GM21390 (cell line): ENCODE results near the gene COL27A1.
A peak's percentile ranks its signal among the peaks of the same experiment; 100 is the strongest.

Experiments used
- ATAC-seq: cut with Tn5 transposase; IDR thresholded peaks from one replicate; pipeline ENCODE4 v1.9.1; 2021; ENCODE audit not compliant: unreplicated experiment

COL27A1 gene

GRCh38 chr9:114155263-114155994, at the start of gene COL27A1:
COL27A1 (plus strand) TSS chr9:114155537; CDS start chr9:114155951, 414 bp downstream.
- ATAC-seq = peak; percentile 92

DNA sequence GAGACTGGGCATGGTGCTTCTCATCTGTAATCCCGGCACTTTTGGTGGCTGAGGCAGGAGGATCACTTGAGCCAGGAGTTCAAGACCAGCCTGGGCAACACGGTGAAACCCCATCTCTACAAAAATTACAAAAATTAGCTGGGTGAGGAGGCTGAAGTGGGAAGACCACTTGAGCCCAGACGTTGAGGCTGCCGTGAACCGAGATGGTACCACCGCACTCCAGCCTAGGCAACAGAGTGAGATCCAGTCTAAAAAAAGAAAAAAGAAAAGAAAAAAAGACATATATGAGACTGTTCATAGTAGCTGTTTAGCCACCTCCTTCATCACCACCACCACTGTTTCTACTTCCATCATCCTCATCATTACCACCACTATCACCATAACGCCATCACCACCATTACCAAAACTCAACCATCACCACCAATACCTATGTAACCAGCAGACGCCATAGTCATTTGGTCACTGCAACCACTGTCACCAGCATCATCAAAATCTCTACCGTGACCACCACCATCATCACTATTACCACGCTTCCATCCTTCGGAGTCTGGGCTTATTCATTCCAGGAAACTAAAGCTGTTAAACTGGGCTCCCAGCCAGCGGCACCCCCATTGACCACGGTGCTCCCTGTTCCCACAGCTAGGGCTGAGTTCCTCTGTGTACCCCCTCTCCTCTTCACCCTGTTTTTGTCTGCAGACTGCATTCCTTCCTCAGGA, 47.9 kb upstream of the COL27A1 start:
- ATAC-seq = no peak

GRCh38 chr9:114108016-114108833, 47.1 kb upstream of the COL27A1 start:
- ATAC-seq = peak; percentile 81

DNA sequence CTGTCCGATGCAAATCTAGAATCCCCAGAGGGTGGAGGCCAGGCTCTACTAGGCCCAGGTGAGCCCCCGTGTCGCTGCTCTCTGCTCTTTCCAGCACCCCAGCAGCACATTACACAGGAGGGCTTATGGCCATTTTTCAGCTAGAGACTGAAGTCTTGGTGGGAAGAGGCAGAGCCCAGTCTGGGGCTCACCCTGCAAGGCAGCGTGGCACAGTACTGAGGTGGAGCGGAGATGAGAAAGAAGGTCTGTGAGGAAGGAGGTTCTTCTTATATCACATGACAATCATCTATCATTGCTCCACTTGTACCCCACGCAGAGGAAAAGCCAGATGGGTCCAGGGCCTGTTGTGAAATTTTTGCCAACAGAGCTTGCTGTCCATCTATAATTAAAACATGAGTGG, 46.2 kb upstream of the COL27A1 start:
- ATAC-seq = no peak

DNA sequence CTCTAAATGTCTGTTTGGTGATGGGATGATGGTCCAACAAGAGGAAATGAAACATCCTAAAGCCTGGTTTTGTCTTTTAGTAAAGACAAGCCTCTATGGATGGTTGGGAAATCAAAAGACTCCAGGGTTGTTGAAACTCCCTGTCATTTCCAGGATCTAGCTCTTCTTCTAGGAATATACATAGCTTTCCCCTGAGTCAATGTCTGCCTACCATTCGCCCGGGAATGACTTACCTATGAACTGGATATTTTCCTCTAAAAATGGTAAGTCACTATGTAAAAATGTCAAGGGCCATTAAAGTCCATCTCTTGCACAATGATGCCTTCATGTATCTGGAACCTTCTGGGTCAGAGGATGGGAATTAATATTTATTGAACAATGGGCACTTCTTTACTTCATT, 45.2 kb upstream of the COL27A1 start:
- ATAC-seq = no peak

- ATAC-seq = no peak
Measured at GRCh38 chr9:114112325-114112724, 43.0 kb upstream of the COL27A1 start.

- no peak for ATAC-seq
Measured at GRCh38 chr9:114112778-114113584, 42.4 kb upstream of the COL27A1 start.

- no peak for ATAC-seq
Measured at GRCh38 chr9:114114364-114114763, 41.0 kb upstream of the COL27A1 start.

DNA sequence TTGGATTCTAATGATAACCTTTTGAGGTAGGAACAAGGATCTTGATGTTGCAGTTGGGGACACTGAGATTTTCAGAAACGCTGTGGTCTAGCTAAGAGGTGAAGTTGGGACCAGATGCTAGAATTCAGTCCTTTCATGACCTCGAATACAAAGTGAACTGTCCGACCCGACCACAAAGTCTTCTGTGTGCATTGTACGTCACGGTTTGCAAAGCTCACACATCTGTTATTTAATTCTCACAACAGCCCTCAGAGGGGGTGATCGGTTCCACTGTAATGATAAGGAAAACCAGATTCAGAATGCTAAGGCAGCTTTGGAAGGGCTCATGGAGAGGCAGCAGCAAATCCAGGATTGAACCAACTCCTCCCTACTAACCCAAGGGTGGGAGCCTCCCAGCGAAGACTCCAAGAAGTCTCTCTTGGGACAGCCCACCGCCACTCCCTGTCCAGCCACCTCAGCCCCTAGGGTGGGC, 39.6 kb upstream of the COL27A1 start:
- no peak for ATAC-seq

GRCh38 chr9:114116126-114116747, 39.1 kb upstream of the COL27A1 start:
- ATAC-seq = no peak

GRCh38 chr9:114117614-114117995, 37.7 kb upstream of the COL27A1 start:
- ATAC-seq = no peak

GRCh38 chr9:114117996-114118830, 37.1 kb upstream of the COL27A1 start:
- no peak for ATAC-seq

- no peak for ATAC-seq
Measured at GRCh38 chr9:114119242-114120191, 35.8 kb upstream of the COL27A1 start.

DNA sequence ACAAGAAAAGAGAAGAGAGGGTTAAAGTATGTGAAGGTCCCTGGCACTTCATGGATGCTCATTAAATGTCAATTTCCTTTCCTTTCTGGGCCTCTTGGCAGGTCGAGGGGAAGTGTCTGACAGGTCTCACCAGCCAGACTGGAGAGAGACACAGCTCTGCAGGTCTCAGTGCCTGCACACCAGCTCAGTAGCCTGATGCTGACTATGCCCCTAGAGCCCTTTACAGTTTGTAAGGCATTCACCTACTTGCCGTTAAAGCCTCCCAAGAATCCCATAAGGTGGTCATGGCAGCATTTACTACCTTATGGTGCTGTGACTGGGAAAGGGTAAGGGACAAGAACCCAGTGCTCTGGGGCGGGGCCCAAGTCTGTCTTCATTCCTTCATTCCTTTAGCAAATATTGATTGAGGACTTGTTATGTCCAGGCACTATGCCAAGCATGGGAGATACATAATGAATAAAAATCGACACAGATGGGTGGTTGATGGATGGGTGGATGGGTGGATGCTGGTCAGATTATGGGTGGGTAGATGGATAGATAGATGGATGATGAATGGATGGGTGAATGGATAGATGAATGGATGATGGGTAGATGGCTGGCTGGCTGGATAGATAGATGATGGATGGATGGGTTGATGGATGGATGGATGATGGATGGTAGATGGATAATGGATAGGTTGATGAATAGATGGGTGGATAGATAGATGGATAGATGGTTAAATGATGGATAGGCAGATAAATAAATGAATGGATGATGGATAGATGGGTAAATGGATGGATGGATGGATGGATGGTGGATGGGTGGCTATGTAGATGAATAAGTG, 34.9 kb upstream of the COL27A1 start:
- no peak for ATAC-seq

DNA sequence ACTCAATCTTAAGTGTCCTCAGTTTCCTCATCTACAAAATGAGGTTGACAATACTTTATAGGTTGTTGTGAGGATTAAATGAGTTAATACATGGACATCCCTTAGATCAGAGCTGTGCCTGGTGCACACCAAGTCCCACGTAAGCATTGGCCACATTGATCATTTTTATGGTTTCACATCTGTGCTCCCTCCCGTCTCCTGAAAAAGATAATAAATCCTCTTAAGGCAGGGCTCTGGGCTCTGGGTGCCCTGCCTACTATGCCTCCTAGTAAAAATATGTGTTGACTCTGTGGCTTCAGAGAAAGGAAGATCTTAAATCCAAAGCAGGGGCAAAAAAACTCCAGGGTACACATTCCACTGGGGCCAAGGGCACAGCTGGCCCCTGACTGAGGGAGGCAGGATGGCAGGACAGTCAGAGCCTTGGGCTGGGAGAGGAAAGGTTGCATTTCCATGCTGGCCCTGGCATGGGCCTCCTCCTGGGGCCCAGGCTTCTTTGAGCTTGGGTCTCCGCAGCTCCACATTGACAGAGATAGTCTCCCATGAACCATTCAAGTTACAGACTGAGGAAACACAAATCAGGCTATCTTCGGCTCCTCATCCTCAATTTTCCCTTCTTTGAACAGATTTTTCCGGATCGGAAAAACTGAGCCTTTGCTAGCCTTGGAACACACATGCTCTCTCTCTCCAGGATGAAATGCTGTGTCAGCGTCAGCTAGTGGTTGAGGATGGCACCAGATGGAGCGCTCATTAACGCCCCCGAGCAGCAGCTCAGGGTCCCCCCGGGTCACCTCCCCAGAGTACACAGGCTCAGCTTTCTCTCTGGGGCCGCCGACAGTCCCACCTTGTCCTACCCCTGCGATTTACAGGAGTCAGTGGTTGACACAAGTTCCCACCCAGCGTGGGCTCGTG, 33.9 kb upstream of the COL27A1 start:
- no peak for ATAC-seq
